ENCODE measurements around the gene CYFIP1.

CYFIP1 gene

DNA sequence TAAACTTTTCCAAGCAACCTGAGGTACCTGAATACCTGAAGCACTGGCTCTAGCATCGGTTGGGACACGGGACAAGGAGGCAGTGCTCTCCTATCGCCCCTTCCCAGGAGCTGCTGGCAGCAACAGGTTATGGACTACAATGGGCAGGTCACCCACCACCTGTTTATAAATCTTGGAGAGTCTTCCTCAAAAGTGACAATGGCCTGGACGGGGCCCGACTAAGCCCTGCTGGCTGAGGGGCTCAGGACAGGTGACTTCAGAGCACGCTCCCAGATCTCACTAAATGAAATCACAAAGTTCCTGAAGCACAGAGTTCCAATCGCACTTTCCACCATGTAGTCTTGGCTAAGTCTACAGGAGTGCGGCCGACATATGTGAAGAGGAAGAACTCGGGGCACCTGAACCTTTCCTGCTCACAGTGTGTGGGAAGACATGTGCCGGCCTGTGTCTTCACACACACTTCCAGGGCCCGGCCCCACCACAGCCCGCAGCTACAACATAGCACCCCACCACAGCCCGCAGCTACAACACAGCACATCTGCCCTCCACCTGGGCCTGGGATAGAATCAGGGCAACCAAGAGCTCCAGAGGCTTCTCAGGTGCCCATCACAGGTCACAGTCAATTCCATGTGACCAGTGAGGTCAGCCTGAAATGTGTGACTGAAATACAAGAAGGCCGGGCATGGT is 12.9 kb downstream of the CYFIP1 start:
- no peak for DNase-seq (ENCODE audit: low read depth)

- no peak for DNase-seq (ENCODE audit: low read depth)
These were observed 13.7 kb downstream of the CYFIP1 start for GRCh38 chr15:22966321-22967083.

DNA sequence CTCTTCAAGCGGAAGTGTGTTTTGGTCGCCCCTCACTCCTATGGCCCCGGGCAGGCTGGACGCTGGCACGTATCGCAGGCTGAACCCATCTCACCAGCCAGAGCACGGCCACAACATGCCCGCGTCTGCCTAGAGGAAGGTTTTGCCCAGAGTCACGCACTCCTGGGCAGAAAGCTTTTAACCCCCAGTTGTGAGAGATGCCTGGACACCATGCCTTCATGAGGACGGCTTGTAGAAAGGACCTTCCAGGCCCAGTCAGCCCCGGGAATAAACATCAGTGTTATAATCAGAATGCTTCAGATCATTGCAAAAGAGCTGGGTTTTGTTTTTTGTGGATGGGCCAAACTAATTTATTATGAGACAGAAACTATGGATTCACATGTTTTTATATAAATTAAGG is 16.5 kb downstream of the CYFIP1 start:
- no peak for DNase-seq (ENCODE audit: low read depth)

- DNase-seq (ENCODE audit: low read depth), result no peak
These were observed 17.6 kb downstream of the CYFIP1 start for GRCh38 chr15:22962611-22963010.

DNA sequence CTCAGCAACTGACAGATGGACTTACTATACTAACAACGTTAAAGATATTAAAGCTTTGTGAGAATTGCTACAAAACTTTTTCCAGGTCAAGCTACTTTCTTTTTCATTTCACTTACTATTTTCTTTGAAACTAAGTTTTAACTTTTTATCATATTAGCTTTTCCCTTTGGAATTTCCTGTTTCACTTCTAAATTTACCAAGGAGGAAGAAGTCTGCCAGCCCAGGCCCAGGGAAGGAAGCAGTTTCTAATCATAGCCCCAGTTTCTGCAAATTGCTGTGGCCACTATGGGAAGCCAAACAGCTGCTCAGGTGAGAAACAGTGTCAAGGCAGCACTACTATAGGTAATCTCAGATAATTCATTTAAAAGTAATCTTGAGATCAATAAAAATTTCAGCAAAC is 18.4 kb downstream of the CYFIP1 start:
- no peak for DNase-seq (ENCODE audit: low read depth)

- no peak for DNase-seq (ENCODE audit: low read depth)
These were observed 19.6 kb downstream of the CYFIP1 start for GRCh38 chr15:22960556-22960955.

- no peak for DNase-seq (ENCODE audit: low read depth)
These were observed 20.0 kb downstream of the CYFIP1 start for GRCh38 chr15:22960126-22960525.

- no peak for DNase-seq (ENCODE audit: low read depth)
These were observed 20.7 kb downstream of the CYFIP1 start for GRCh38 chr15:22959321-22960101.

- no peak for DNase-seq (ENCODE audit: low read depth)
These were observed 21.5 kb downstream of the CYFIP1 start for GRCh38 chr15:22958487-22959280.

GRCh38 chr15:22956978-22957260 is 23.2 kb downstream of the CYFIP1 start:
- no peak for DNase-seq (ENCODE audit: low read depth)

DNA sequence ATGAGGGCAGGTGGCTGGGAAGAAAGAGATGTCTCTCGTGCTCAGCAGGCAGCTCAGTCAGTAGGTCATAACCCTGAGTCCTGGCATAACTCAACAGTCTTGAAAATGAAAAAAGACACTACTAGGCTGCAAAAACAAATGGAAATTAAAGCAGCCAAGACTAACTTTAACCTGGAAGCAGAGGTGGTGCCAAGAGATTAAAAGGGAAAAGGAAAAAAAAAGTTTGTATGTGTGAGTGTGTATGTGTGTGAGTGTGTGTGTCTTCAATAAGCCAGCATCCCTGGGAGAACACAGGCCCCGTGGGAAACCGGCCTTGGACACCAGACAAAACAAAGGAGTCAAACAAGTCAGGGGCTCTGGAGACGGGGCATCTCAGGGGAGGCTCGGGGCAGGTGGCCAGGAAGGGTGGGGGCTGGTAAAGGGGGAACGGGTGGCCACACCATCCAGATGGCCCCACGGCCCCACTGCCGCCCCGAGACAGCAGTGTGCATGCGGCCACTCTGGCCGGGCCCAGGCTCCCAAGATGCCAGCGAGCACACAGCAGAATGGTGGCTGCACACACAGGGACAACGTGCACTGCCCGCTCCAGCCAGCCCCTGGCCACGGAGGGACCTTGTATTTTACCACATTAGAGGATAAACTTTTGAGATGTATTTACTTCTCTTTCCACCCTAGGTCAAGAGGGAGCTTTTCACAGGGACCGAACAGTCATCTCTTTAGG is 23.8 kb downstream of the CYFIP1 start:
- no peak for DNase-seq (ENCODE audit: low read depth)

- DNase-seq (ENCODE audit: low read depth), result no peak
These were observed 24.5 kb downstream of the CYFIP1 start for GRCh38 chr15:22955544-22956119.

GRCh38 chr15:22954798-22955543 is 25.2 kb downstream of the CYFIP1 start:
- DNase-seq (ENCODE audit: low read depth), result no peak

GRCh38 chr15:22954326-22954725 is 25.8 kb downstream of the CYFIP1 start:
- no peak for DNase-seq (ENCODE audit: low read depth)

DNA sequence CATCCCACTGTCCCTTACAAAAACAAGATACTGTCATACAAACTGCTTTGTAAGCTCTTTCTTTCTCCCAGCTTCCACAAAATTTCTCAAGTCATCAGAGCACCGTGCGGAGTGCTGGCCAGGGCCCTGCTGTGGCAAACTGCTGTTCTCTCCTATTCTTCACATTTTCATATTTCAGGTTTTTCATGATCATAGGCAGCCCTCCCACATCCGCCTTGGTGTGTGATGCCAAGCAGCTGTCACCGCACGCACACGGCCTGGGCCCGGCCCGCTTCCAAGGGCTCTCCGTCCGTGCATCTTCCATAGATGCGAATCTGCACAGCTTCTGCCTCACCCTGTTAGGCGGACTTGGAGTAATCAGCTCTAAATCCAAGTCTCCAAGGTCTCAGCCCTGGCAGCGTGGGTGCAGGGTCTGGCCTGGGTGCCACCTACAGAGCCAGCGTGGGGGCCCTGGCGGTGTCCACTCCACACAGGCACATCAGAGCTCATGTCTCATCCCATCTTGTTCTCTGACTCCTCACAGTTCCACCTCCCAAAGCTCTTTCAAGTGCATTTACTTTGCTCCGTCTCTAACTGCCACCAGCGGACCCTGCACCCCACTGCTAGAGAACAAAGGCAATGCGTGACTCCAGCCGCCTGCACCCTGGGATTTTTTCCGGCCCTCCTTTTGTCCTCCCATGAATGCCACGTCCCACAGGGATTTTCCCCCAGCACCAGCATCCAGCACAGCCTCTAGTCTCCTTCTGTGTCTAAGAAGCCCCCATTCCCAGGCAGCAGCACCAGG is 27.2 kb downstream of the CYFIP1 start:
- no peak for DNase-seq (ENCODE audit: low read depth)

DNA sequence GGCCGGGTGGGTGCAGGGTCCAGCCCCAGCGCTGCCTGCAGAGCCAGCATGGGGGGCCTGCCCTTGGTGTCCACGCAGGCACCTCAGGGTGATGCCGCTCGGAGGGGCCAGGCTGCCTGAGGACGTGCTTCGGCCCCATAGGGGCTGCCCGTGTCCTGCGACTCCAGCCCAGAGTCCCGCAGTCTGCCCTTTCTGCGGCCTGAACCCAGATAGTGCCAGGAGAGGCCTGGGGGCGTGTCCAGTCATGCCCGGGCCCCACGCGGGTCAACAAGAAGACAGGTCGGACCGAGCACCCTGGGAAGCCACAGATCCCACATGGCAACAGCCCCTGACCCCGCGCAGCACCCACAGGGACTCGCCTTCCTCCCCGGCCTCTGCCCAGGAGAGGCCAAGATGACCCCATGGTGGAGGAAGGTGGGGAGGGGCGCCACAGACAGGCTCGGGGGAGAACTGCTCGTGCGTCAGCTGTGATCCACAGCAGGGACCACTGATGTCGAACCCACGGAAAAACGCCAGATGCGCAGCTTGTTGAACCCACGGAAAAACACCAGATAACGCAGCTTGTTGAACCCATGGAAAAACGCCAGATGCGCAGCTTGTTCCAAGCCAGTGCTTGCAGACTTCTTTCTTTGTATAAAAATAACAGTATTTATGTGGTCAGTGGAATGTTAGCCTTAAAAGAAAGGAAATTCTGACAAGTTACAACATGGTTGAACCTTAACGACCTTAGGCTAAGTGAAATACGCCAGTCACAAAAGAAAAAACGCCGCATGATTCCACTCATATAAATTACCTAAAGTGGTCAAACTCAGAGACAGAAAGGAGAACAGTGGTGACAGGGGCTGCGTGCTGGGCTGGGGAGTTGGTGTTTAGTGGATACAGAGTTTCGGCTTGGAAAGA is 28.5 kb downstream of the CYFIP1 start:
- DNase-seq (ENCODE audit: low read depth), result no peak

- no peak for DNase-seq (ENCODE audit: low read depth)
These were observed 29.2 kb downstream of the CYFIP1 start for GRCh38 chr15:22951031-22951380.

DNA sequence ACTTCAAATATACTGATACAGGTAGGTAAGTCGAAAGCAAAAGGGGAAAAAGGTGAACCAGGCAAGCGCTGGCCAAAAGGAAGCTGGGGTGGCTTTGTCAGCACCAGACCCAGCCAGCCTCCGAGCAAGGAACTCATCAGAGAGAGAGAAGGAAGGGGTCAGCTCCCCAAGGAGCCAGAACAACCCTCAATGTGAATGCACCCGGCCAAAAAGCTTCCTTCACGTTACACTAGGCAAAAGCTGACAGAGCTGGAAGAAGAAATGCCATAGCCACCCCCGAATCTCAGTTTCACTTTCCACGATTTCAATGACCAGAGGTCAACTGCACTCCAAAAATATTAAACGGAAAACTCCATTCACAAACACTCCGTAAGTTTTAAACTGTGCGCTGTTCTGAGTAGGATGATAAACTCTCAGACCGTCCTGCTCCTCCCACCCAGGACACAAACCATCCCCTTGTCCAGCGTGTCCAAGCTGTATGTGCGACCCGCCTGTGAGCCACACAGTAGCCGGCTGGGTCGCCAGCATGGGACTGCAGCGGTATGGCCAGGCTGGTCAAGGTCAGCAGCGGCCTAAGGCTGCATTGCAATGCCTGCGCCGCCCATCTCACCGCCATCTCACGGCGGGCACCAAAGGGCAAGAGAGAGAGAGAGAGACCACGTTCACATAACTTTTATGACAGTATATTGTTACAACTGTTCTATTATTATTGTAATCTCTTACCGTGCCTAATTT is 29.7 kb downstream of the CYFIP1 start:
- no peak for DNase-seq (ENCODE audit: low read depth)

Data from HS-5 (cell line).